Measurements from ENCODE around the gene DYNC1H1.

DNA sequence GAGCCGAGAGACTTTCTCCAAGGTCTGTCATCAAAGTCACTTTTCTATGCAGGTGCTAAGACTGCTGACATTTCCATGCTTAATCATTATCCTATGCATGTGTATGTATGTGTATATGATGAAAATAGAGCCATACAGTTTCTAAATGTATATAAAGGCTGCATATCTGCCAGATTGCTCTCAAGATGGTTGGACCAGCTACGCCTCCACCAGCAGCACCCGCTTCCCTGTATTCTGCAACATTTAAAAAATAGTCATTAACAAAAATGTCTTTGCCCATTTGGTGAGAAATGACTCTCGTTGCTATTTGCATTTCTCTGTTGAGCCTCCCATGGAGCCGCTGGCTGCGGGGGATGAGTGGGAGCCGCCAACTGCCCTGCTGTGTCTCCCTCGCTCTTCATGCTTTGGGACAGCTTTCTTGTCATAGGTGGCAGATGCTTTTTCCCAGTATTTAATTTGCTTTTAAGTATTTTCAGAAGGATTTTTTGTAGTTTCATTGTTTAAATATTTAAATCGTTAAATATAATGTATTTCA, 54.7 kb downstream of the DYNC1H1 start:
- TF ChIP-seq, protein P1, sequence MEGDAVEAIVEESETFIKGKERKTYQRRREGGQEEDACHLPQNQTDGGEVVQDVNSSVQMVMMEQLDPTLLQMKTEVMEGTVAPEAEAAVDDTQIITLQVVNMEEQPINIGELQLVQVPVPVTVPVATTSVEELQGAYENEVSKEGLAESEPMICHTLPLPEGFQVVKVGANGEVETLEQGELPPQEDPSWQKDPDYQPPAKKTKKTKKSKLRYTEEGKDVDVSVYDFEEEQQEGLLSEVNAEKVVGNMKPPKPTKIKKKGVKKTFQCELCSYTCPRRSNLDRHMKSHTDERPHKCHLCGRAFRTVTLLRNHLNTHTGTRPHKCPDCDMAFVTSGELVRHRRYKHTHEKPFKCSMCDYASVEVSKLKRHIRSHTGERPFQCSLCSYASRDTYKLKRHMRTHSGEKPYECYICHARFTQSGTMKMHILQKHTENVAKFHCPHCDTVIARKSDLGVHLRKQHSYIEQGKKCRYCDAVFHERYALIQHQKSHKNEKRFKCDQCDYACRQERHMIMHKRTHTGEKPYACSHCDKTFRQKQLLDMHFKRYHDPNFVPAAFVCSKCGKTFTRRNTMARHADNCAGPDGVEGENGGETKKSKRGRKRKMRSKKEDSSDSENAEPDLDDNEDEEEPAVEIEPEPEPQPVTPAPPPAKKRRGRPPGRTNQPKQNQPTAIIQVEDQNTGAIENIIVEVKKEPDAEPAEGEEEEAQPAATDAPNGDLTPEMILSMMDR (conservative IDR thresholded peaks at IDR 0.05; ENCODE audit: low read depth, low read length), result no peak
- no peak for TF ChIP-seq EZH2 (IDR thresholded peaks at IDR 0.05; ENCODE audit: borderline replicate concordance, low read depth, low read length, poor library complexity, severe bottlenecking)
